ENCODE data around the gene SOX15.

DNA sequence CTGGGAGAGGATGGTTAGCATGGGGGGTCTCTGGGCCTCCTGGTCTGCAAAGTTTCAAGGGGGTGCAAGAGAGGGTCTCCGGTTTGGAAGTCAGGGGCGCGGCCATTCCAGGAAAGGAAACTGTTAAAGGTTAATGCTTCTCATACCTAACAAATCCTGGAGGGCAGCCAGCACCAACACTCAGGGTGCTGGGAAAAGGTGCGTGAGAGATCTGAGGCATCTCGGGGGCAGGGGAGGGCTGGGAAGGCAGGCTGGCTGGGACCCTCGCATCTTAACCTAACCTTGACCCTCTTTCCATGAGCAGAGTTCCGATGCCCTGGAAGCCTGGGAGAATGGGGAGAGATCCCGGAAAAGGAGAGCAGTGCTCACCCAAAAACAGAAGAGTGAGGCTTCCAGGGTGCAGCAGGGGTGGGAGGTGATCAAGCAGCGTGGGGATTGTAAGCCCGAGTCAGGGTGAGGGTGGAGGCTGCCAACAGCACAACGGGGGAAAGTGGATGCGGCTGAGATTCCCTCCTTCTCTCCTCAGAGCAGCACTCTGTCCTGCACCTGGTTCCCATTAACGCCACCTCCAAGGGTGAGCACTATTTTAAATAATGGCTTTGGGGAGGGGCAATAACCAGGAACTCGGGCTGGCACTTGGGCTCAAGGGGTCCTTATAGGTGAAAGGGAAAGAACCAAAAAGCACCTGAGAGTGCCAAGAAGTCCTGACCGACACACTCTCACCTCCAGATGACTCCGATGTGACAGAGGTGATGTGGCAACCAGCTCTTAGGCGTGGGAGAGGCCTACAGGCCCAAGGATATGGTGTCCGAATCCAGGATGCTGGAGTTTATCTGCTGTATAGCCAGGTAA is 30.3 kb downstream of the SOX15 start:
- TF ChIP-seq, protein P1, sequence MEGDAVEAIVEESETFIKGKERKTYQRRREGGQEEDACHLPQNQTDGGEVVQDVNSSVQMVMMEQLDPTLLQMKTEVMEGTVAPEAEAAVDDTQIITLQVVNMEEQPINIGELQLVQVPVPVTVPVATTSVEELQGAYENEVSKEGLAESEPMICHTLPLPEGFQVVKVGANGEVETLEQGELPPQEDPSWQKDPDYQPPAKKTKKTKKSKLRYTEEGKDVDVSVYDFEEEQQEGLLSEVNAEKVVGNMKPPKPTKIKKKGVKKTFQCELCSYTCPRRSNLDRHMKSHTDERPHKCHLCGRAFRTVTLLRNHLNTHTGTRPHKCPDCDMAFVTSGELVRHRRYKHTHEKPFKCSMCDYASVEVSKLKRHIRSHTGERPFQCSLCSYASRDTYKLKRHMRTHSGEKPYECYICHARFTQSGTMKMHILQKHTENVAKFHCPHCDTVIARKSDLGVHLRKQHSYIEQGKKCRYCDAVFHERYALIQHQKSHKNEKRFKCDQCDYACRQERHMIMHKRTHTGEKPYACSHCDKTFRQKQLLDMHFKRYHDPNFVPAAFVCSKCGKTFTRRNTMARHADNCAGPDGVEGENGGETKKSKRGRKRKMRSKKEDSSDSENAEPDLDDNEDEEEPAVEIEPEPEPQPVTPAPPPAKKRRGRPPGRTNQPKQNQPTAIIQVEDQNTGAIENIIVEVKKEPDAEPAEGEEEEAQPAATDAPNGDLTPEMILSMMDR (IDR thresholded peaks at IDR 0.05): no peak
- TF ChIP-seq POLR2A (IDR thresholded peaks at IDR 0.05): no peak

Data from Peyer's patch (tissue), 4 donors.